Transverse colon (tissue), 4 donors: ENCODE measurements around the gene UNC13C.

Experiments
- POLR2AphosphoS5 ChIP-seq, 3 donors: sonication (generic); formaldehyde crosslinking; IDR thresholded peaks; one replicate each; pipeline ENCODE4 v1.6.1; 2016; ENCODE audit warnings: antibody characterized with exemption in 3 of 3
- TF ChIP-seq, protein P1 (sequence below), 5 experiments: fragments of 200-600 bp in 3 of 5; fragments of 450-650 bp in 2 of 5; sonication (generic) in 3 of 5; IDR thresholded peaks; 1 replicate in 2 of 5; 2 replicates in 3 of 5; pipeline ENCODE4 v1.5.1; 2016 to 2017; ENCODE audit warnings: antibody characterized with exemption in 5 of 5, inconsistent platforms in 3 of 5, mild to moderate bottlenecking in 2 of 5, moderate library complexity in 1 of 5

DNA sequence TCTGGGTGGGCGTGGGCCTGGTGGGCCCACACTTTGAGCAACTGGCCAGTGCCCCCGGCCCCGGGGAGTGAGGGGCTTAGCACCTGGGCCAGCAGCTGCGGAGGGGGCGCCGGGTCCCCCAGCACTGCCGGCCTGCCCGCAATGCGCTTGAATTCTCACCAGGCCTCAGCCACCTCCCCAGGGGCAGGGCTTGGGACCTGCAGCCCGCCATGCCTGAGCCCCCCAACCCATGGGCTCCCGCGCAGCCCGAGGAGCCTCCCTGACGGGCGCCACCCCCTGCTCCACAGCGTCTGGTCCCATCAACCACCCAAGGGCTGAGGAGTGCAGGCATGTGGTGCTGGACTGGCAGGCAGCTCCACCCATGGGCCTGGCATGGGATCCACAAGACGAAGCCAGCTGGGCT lies 484.3 kb downstream of the UNC13C start:
- TF ChIP-seq POLR2AphosphoS5 (IDR thresholded peaks at IDR 0.05), result no peak
- TF ChIP-seq, protein P1, sequence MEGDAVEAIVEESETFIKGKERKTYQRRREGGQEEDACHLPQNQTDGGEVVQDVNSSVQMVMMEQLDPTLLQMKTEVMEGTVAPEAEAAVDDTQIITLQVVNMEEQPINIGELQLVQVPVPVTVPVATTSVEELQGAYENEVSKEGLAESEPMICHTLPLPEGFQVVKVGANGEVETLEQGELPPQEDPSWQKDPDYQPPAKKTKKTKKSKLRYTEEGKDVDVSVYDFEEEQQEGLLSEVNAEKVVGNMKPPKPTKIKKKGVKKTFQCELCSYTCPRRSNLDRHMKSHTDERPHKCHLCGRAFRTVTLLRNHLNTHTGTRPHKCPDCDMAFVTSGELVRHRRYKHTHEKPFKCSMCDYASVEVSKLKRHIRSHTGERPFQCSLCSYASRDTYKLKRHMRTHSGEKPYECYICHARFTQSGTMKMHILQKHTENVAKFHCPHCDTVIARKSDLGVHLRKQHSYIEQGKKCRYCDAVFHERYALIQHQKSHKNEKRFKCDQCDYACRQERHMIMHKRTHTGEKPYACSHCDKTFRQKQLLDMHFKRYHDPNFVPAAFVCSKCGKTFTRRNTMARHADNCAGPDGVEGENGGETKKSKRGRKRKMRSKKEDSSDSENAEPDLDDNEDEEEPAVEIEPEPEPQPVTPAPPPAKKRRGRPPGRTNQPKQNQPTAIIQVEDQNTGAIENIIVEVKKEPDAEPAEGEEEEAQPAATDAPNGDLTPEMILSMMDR (IDR thresholded peaks at IDR 0.05), result no peak
